Activated naive CD8-positive, alpha-beta T cell treated with anti-CD3 and anti-CD28 coated beads, Interleukin-2, amount 50 U/mL, for 24 hours (primary cell): ENCODE measurements around the gene MFAP2.
"Not testable (repeated sequence)": the region's sequence is repeated elsewhere in the genome, so short reads cannot be mapped to it uniquely, and the experiment has no call there.

Experiments used
- ATAC-seq: fragments of 150-1000 bp; cut with Tn5 transposase; one replicate; pipeline ENCODE4 v1.10.0; 2021
- DNase-seq: peaks from one replicate; pipeline ENCODE4 v3.0.0; 2021
- H3K27ac Mint-ChIP-seq: one replicate; pipeline ENCODE4 v1.8.0; 2021; ENCODE audit warnings: mild to moderate bottlenecking, mixed read lengths
- H3K27me3 Mint-ChIP-seq: one replicate; pipeline ENCODE4 v1.8.0; 2021; ENCODE audit warnings: mixed read lengths
- H3K36me3 Mint-ChIP-seq: one replicate; pipeline ENCODE4 v1.8.0; 2021; ENCODE audit warnings: low read depth, mixed read lengths
- H3K4me1 Mint-ChIP-seq: one replicate; pipeline ENCODE4 v1.8.0; 2021; ENCODE audit warnings: mixed read lengths
- H3K4me3 Mint-ChIP-seq: one replicate; pipeline ENCODE4 v1.8.0; 2021; ENCODE audit warnings: mild to moderate bottlenecking, moderate library complexity, mixed read lengths
- H3K9me3 Mint-ChIP-seq: one replicate; pipeline ENCODE4 v1.8.0; 2021; ENCODE audit warnings: mixed read lengths

The MFAP2 gene

DNA sequence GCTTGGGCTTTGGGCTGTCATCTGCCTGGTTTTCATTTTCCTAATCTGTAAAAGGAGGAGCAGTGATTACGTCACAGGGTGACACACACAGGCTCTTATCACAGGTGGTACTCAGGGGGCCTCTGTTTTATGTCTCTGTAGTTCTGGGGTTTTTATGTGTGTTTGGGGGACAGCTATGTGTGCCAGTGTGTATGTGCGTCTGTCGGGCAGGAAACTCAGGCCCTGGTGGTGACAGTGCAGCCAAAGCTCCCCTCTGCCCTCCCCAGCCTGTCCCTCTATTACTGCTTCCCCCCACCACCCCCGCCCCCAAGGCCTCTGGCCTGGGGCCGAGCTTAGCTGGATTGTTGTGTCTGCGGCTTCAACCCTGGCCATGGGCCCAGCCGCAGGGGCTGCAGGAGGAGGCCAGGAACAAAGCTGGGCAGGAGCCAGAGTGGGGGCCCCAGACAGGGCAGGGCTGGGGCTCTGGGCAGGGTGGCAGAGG, 13.3 kb downstream of the MFAP2 start:
- Mint-ChIP-seq H3K36me3 (peaks cover 2% of the 10 kb centered on the region), H3K9me3 (no peaks in the 10 kb centered on the region), H3K4me3 (no peak overlapping the region), H3K4me1 (no peaks in the 10 kb centered on the region), H3K27me3 (no peaks in the 10 kb centered on the region), H3K27ac (no peak overlapping the region)
- no peak for ATAC-seq
- no peak for DNase-seq

DNA sequence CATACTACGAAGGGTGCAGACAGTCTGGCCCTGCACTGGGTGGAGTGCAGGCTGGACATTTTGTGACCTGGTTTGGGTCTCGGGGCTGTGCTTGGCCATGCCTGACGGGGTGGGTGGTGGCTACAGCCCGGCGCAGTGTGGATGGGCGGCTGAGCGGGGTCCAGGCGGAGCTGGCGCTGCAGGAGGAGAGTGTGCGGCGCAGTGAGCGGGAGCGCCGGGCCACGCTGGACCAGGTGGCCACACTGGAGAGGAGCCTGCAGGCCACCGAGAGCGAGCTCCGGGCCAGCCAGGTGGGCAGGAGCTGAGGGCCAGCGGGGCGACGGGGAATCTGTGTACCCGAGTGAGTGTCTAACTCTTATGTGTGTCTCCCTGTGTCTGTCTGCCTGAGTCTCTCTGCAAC, 14.1 kb downstream of the MFAP2 start:
- no peaks in the 10 kb centered on the region for H3K27me3 Mint-ChIP-seq
- no peak for ATAC-seq
- peaks cover 2% of the 10 kb centered on the region for H3K36me3 Mint-ChIP-seq
- H3K9me3 Mint-ChIP-seq = no peaks in the 10 kb centered on the region
- no peak for DNase-seq
- H3K27ac Mint-ChIP-seq = no peak overlapping the region
- H3K4me1 Mint-ChIP-seq = peaks cover 6% of the 10 kb centered on the region
- no peak overlapping the region for H3K4me3 Mint-ChIP-seq

DNA sequence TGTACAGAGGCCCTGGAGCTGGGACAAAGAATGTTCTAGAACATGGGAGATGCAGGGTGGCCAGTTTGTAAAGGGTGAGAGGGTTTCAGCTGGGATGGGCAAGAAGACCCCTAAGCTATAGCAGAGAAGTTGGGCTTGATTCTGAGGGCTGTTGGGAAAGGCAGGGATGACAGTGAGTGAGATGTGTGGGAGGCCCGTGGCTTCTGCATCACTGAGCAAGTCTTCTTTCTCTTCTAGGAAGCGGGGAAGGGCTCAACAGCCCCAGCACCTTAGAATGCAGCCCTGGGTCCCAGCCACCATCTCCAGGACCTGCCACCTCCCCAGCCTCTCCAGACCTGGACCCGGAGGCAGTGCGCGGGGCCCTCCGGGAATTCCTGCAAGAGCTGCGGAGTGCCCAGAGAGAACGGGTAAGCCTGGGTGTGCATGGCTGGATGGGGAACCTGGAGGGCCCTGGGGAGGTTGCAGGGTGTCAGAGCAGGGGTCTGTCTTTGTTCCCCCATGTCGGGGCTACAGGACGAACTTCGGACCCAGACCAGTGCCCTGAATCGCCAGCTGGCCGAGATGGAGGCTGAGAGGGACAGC, 14.8 kb downstream of the MFAP2 start:
- ATAC-seq = no peak
- no peaks in the 10 kb centered on the region for H3K9me3 Mint-ChIP-seq
- H3K4me3 Mint-ChIP-seq = no peak overlapping the region
- no peaks in the 10 kb centered on the region for H3K27me3 Mint-ChIP-seq
- peaks cover 9% of the 10 kb centered on the region for H3K4me1 Mint-ChIP-seq
- no peak overlapping the region for H3K27ac Mint-ChIP-seq
- DNase-seq = no peak
- H3K36me3 Mint-ChIP-seq = peaks cover 2% of the 10 kb centered on the region

DNA sequence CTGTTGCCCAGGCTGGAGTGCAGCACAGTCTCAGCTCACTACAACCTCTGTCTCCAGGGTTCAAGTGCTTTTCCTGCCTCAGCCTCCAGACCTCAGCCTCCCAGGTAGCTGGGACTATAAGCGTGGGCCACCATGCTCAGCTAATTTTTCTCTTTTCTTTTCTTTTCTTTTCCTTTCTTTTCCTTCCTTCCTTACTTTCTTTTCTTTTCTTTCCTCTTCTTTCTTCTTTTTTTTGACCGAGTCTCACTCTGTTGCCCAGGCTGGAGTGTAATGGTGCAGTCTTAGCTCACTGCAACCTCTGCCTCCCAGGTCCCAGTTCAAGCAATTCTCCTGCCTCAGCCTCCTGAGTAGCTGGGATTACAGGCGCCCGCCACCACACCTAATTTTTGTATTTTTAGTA, 16.3 kb downstream of the MFAP2 start:
- not testable (repeated sequence) for DNase-seq, ATAC-seq, H3K36me3 Mint-ChIP-seq, H3K9me3 Mint-ChIP-seq, H3K27me3 Mint-ChIP-seq, H3K4me3 Mint-ChIP-seq, H3K27ac Mint-ChIP-seq
- H3K4me1 Mint-ChIP-seq = peaks cover 14% of the 10 kb centered on the region

DNA sequence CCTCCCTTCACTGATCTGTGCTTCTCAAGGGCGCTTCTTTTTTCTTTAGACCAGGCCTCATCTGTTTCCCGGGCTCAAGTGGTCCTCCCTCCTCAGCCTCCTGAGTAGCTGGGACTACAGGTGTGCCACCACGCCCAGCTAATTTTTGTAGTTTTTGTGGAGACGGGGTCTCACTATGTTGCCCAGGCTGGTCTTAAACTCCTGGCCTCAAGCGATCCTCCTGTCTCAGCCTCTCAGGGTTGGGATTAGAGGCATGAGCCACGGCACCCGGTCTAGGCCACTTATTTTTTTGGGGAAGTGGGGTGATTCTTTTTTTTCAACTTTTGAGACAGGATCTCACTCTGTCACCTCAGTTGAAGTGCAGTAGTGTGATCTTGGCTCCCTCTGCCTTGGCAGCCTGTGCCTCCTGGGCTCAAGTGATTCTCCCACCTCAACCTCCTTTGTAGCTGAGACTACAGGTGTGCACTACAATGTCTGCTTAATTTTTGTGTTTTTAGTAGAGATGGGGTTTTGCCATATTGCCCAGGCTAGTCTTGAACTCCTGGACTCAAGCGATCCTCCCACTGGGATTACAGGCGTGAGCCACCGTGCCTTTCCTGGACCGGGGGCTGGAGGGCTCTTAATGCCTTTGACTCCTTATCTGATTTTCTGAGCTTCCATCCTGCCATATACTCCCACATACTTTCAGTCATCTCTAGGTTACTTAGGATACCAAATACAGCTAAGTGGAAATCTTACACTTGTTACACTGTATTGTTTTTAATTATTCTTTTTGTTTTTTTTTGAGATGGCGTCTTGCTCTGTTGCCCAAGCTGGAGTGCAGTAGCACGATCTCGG, 18.9 kb downstream of the MFAP2 start:
- Mint-ChIP-seq H3K27ac (no peak overlapping the region), H3K4me1 (peaks cover 14% of the 10 kb centered on the region), H3K9me3 (no peaks in the 10 kb centered on the region), H3K36me3 (peaks cover 2% of the 10 kb centered on the region), H3K27me3 (no peaks in the 10 kb centered on the region), H3K4me3 (peak overlapping the region; percentile 53)
- no peak for ATAC-seq
- no peak for DNase-seq

DNA sequence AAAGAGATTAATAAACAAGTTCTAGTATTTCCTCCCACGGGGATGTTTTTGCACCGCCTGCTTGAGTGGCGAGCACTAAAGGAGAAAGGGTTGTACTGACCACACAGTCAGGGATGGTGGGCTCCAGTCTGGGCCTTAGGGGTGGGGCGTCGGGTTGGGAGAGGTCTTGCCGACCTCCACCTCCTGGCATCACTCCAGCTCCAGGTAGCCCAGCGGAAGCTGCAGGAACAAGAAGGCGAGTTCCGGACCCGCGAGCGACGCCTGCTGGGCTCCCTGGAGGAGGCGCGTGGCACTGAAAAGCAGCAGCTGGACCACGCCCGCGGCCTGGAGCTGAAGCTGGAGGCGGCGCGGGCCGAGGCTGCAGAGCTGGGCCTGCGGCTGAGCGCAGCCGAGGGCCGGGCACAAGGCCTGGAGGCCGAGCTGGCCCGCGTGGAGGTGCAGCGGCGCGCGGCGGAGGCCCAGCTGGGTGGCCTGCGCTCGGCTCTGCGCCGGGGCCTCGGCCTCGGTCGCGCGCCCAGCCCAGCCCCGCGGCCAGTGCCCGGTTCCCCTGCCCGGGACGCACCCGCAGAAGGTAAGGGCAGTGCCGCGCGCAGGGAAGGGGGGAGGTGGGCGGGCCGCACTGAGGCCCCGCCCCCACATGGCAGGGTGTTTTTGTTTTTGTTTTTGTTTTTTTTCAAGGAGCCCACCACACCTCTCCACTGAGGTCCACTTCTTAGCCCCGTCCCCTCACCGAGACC, 19.7 kb downstream of the MFAP2 start:
- DNase-seq = peak; percentile 85

DNA sequence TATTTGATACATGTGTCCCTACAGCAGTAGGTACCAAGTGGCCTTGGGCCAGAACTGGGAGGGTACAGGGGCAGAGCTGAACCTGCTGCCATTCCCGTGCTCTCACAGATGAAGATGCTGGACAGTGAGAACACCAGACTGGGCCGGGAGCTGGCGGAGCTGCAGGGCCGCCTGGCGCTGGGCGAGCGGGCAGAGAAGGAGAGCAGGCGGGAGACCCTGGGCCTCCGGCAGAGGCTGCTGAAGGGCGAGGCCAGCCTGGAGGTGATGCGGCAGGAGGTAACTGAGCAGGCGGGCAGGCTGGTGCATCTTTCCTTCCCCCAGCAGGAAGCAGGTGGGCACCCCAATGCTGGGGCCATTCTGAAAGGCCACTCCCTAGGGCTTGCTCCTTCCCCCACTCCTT, 21.9 kb downstream of the MFAP2 start:
- no peaks in the 10 kb centered on the region for H3K9me3 Mint-ChIP-seq
- no peaks in the 10 kb centered on the region for H3K27me3 Mint-ChIP-seq
- H3K4me3 Mint-ChIP-seq = no peak overlapping the region
- H3K27ac Mint-ChIP-seq = no peak overlapping the region
- peaks cover 14% of the 10 kb centered on the region for H3K4me1 Mint-ChIP-seq
- no peaks in the 10 kb centered on the region for H3K36me3 Mint-ChIP-seq
- DNase-seq = no peak
- no peak for ATAC-seq

More for the DNA sequence above, 19.7 kb downstream of the MFAP2 start:
- H3K27ac Mint-ChIP-seq = no peak overlapping the region
- H3K9me3 Mint-ChIP-seq = no peaks in the 10 kb centered on the region
- H3K4me3 Mint-ChIP-seq = peak overlapping the region; percentile 68
- ATAC-seq = peak; percentile 77
- H3K27me3 Mint-ChIP-seq = no peaks in the 10 kb centered on the region
- peaks cover 14% of the 10 kb centered on the region for H3K4me1 Mint-ChIP-seq
- peaks cover under 1% of the 10 kb centered on the region for H3K36me3 Mint-ChIP-seq

DNA sequence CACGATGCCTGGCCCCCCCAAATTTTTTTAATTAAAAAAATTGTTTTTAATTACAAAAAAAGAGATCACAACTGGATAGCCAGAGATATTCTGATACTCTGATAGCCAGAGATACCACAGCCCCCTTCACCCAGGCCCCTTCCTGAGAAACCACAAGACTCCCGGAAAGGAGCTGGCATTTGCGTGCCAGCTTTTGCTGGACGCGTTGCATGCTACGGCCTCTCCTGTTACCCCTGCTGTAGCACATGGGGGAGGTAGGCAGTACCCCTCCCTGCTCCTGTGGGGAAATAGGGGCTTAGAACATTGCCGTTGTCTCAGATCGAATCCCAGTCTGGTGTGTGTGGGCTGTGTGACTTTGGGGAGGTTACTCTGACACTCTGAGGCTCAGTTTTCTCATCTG, 22.7 kb downstream of the MFAP2 start:
- no peak overlapping the region for H3K27ac Mint-ChIP-seq
- H3K4me3 Mint-ChIP-seq = no peak overlapping the region
- H3K4me1 Mint-ChIP-seq = peaks cover 14% of the 10 kb centered on the region

DNA sequence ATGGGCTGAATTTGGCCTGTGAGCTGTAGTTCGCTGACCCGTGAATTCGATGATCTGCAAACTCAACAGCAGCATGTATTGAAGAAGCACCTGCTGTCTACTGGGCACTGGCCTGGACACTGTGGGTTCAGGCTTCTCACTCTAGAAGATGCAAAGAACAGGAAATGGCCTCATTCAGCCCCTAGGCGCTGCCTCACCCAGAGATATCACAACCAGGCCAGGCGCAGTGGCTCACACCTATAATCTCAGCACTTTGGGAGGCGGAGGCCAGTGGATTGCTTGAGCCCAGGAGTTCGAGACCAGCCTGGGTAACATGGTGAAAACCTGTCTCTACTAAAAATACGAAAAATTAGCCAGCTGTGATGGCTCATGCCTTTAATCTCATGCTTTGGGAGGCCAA, 23.6 kb downstream of the MFAP2 start:
- ATAC-seq = no peak
- no peak for DNase-seq
- H3K27ac Mint-ChIP-seq = no peak overlapping the region
- no peak overlapping the region for H3K4me3 Mint-ChIP-seq
- H3K4me1 Mint-ChIP-seq = peaks cover 13% of the 10 kb centered on the region
- no peaks in the 10 kb centered on the region for H3K36me3 Mint-ChIP-seq
- no peaks in the 10 kb centered on the region for H3K9me3 Mint-ChIP-seq
- no peaks in the 10 kb centered on the region for H3K27me3 Mint-ChIP-seq

More for the DNA sequence above, 22.7 kb downstream of the MFAP2 start:
- no peaks in the 10 kb centered on the region for H3K9me3 Mint-ChIP-seq
- DNase-seq = no peak
- H3K27me3 Mint-ChIP-seq = no peaks in the 10 kb centered on the region
- H3K36me3 Mint-ChIP-seq = no peaks in the 10 kb centered on the region
- ATAC-seq = no peak

DNA sequence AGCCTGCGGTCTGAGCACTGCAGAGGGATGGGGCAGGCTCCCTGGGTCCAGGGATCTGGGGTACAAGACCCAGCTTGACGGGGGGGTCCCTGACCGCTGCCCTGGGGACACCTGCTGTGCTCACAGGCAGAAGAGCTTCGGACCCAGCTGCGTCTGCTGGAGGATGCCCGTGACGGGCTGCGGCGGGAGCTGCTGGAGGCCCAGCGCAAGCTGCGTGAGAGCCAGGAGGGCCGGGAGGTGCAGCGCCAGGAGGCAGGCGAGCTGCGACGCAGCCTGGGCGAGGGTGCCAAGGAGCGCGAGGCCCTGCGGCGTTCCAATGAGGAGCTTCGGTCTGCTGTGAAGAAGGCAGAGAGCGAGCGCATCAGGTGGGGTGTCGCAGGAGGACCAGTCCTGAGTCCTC, 25.2 kb downstream of the MFAP2 start:
- peaks cover 1% of the 10 kb centered on the region for H3K4me1 Mint-ChIP-seq
- DNase-seq = no peak
- ATAC-seq = no peak
- no peaks in the 10 kb centered on the region for H3K36me3 Mint-ChIP-seq
- H3K4me3 Mint-ChIP-seq = no peak overlapping the region
- H3K27ac Mint-ChIP-seq = no peak overlapping the region
- no peaks in the 10 kb centered on the region for H3K27me3 Mint-ChIP-seq
- no peaks in the 10 kb centered on the region for H3K9me3 Mint-ChIP-seq

DNA sequence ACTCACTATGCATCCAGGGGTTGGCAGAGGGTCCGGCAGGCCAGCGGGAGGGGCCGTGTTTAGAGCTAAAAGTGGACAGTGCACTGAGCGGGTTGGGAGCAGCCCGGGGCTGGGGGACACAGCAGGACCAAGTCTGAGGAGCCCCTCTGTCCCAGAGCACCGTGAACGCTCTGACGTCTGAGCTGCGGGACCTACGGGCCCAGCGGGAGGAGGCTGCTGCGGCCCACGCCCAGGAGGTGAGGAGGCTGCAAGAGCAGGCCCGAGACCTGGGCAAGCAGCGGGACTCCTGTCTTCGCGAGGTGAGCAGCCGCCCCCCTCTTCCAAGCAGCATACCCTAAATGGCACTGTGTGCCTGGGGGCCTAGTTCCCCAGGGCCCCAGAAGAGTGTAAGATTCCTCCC, 25.8 kb downstream of the MFAP2 start:
- Mint-ChIP-seq H3K27me3 (no peaks in the 10 kb centered on the region), H3K27ac (no peak overlapping the region), H3K36me3 (no peaks in the 10 kb centered on the region), H3K9me3 (no peaks in the 10 kb centered on the region), H3K4me1 (no peaks in the 10 kb centered on the region), H3K4me3 (no peak overlapping the region)
- ATAC-seq = no peak
- DNase-seq = no peak

DNA sequence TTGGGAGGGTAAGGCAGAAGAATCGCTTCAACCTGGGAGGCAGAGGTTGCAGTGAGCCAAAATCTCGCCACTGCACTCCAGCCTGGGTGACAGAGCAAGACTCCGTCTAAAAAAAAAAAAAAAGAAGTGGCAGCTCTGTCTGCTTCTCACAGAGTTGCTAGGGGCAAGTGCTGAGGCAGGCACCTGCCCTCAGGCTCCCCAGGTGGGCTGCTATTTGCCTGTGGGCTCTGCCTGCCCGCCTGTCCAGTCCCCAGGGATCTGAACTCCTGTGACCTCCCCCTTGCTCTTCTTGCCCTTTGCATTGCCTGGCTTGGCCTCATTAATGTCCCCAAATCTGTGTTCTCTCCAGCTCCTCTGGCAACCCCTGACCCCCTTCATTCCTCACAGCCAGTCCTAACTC, 28.0 kb downstream of the MFAP2 start:
- H3K27ac Mint-ChIP-seq = not testable (repeated sequence)

DNA sequence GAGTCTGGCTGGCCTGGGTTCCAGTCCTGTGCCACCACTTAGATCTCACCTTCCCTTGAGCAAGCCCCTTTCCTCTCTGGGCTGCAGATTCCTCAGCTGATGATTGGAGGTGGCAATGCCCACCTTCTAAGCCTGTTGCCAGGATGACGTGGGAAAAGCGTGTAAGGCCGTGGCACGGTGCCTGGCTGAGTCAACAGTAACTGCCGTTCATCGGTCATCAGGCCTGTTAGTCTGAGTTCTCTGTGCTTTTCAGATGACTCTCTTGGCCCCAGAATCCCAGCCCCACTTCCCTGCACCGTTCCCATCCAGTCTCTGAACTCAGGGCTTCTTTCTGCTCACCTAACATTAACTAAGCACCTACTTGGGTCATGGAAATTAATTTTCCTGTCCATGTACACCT, 31.4 kb downstream of the MFAP2 start:
- not testable (repeated sequence) for DNase-seq, H3K4me1 Mint-ChIP-seq, H3K27me3 Mint-ChIP-seq, H3K4me3 Mint-ChIP-seq, H3K27ac Mint-ChIP-seq, H3K9me3 Mint-ChIP-seq, H3K36me3 Mint-ChIP-seq, ATAC-seq

More for the DNA sequence above, 28.0 kb downstream of the MFAP2 start:
- ATAC-seq, H3K36me3 Mint-ChIP-seq, H3K9me3 Mint-ChIP-seq, H3K27me3 Mint-ChIP-seq, H3K4me1 Mint-ChIP-seq, DNase-seq, H3K4me3 Mint-ChIP-seq: not testable (repeated sequence)

DNA sequence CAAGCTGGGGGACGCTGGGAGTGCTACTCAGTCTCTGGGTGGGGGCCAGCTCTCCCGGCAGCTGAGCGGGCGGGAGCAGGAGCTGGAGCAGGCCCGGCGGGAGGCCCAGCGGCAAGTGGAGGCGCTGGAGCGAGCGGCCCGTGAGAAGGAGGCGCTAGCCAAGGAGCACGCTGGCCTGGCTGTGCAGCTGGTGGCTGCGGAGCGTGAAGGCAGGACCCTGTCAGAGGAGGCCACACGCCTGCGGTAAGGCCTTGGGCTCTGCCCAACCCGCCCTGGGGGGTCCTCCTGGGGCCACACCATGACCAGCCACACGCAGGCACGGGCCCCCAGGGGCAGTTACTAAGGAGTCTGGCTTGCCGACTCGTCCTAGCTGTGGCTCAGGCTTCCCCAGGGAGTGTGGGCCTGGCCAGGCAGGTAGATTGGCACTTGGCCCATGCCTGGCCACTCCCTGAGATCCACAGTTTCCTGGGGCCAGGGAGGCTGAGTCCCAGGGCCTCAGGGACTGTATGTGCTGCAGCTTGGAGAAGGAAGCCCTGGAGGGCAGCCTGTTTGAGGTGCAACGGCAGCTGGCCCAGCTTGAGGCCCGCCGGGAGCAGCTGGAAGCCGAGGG, 32.0 kb downstream of the MFAP2 start:
- not testable (repeated sequence) for H3K36me3 Mint-ChIP-seq, H3K4me3 Mint-ChIP-seq, H3K9me3 Mint-ChIP-seq, H3K27me3 Mint-ChIP-seq, DNase-seq, ATAC-seq, H3K4me1 Mint-ChIP-seq, H3K27ac Mint-ChIP-seq
